HepG2 (cell line): ENCODE data around the gene SOAT1. TPM values are rescaled to one million over a fixed set of nuclear protein-coding genes. Genes with fewer than 3 reads are reported as not detected.
A peak's percentile ranks its signal among the peaks of the same experiment; 100 is the strongest.

ENCODE experiments used
- ATAC-seq: fragments of 200-7000 bp; cut with Tn5 transposase; 3 replicates; pipeline ENCODE4 v1.9.1; 2020; ENCODE audit warnings: mild to moderate bottlenecking, moderate library complexity
- BruUV-seq: library from RNA; stranded (reverse); fragments of 400-500 nt; replicated peaks from 2 replicates; lab custom pipeline; 2021; lab: Mats Ljungman, UMichigan
- CTCF ChIA-PET: fragments of 300-600 bp; formaldehyde crosslinking; extraction: SDS; loops from one replicate; lab custom pipeline; 2021; ENCODE audit warnings: low total read pairs, inconsistent platforms, low intra/inter-chr PET ratio; lab: Yijun Ruan, JAX
- POLR2A ChIA-PET: fragments of 350-600 bp; sonication (Branson Sonifier 250); formaldehyde crosslinking; loops from one replicate; lab custom pipeline; 2020; ENCODE audit warnings: antibody characterized with exemption, inconsistent platforms; lab: Yijun Ruan, JAX
- DNase-seq: peaks from one replicate; pipeline ENCODE4 v3.0.0-alpha.2; 2015; ENCODE audit warnings: low spot score
- FAIRE-seq: peaks from 3 replicates; lab custom pipeline; 2011; peaks lifted over from hg19 to GRCh38; lab: Jason Lieb, UNC
- H2AFZ ChIP-seq: one replicate; pipeline ENCODE4 v1.6.1; 2011; ENCODE audit warnings: low read length, inconsistent platforms
- H3K27ac ChIP-seq: fragments of 300-600 bp; 3 replicates; pipeline ENCODE4 v1.8.0; 2011; ENCODE audit warnings: mixed run types, mild to moderate bottlenecking, mixed read lengths, low read length, inconsistent platforms; ENCODE audit not compliant: insufficient read depth; ENCODE audit errors: extremely low read length
- H3K27me3 ChIP-seq, 2 experiments: fragments of 200-600 bp in 1 of 2; 2 replicates in 1 of 2; 3 replicates in 1 of 2; pipeline versions ENCODE4 v1.6.0 to v1.8.0; 2011; ENCODE audit warnings: low read length in 2 of 2, mild to moderate bottlenecking in 2 of 2, moderate library complexity in 2 of 2, inconsistent platforms in 1 of 2; ENCODE audit not compliant: insufficient read depth in 2 of 2, control insufficient read depth in 1 of 2
- H3K36me3 ChIP-seq, 2 experiments: fragments of 200-600 bp in 1 of 2; replicated peaks in 1 of 2; 2 replicates in 1 of 2; 3 replicates in 1 of 2; pipeline versions ENCODE4 v1.5.1 to v1.8.0; 2011; ENCODE audit warnings: low read length in 2 of 2, inconsistent platforms in 1 of 2; ENCODE audit not compliant: insufficient read depth in 2 of 2, control insufficient read depth in 1 of 2
- H3K4me1 ChIP-seq: 2 replicates; pipeline ENCODE4 v1.5.1; 2012; ENCODE audit warnings: low read length, inconsistent platforms; ENCODE audit not compliant: insufficient read depth
- H3K4me2 ChIP-seq: 2 replicates; pipeline ENCODE4 v1.6.0; 2011; ENCODE audit warnings: low read depth, low read length, inconsistent platforms
- H3K4me3 ChIP-seq, 3 experiments: fragments of 200-600 bp in 1 of 3; sonication (generic), shearing (Covaris generic) in 1 of 3; replicated peaks in 1 of 3; 2 replicates each; pipeline ENCODE4 v1.5.1; 2011 to 2016; ENCODE audit warnings: low read length in 3 of 3, inconsistent platforms in 2 of 3, low read depth in 2 of 3, mild to moderate bottlenecking in 2 of 3, control low read depth in 1 of 3, mixed read lengths in 1 of 3; ENCODE audit not compliant: insufficient read depth in 1 of 3
- H3K79me2 ChIP-seq: one replicate; pipeline ENCODE4 v1.6.1; 2011; ENCODE audit warnings: low read length, inconsistent platforms; ENCODE audit not compliant: insufficient read depth
- H3K9ac ChIP-seq: 2 replicates; pipeline ENCODE4 v1.6.0; 2011; ENCODE audit warnings: mild to moderate bottlenecking, low read depth, low read length, inconsistent platforms; ENCODE audit not compliant: insufficient read depth
- H3K9me3 ChIP-seq: 2 replicates; pipeline ENCODE4 v1.5.1; 2012; ENCODE audit warnings: mild to moderate bottlenecking, low read length
- H4K20me1 ChIP-seq: 2 replicates; pipeline ENCODE4 v1.6.0; 2011; ENCODE audit warnings: inconsistent platforms, mild to moderate bottlenecking, low read length, moderate library complexity; ENCODE audit not compliant: insufficient read depth
- BCL6 ChIP-seq: IDR thresholded peaks from 2 replicates; pipeline ENCODE4 v1.6.1; 2016; ENCODE audit warnings: missing genetic modification reagents, missing compliant biosample characterization
- CEBPG ChIP-seq: IDR thresholded peaks from 2 replicates; pipeline ENCODE4 v1.6.1; 2016
- EEA1 ChIP-seq: sonication (generic); formaldehyde crosslinking; IDR thresholded peaks from 2 replicates; pipeline ENCODE4 v1.5.1; 2020; ENCODE audit warnings: mild to moderate bottlenecking, missing genetic modification reagents, borderline replicate concordance
- IKZF1 ChIP-seq: fragments of 450-650 bp; IDR thresholded peaks from 2 replicates; pipeline ENCODE4 v1.7.1; 2016
- KMT2A ChIP-seq: sonication (generic); formaldehyde crosslinking; IDR thresholded peaks from 2 replicates; pipeline ENCODE4 v1.4.0; 2020; ENCODE audit warnings: missing genetic modification reagents
- MATR3 ChIP-seq: sonication (generic); formaldehyde crosslinking; IDR thresholded peaks from 2 replicates; pipeline ENCODE4 v1.4.0; 2020; ENCODE audit warnings: missing genetic modification reagents
- RAD21 ChIP-seq: fragments of 450-650 bp; formaldehyde crosslinking; IDR thresholded peaks from 2 replicates; pipeline ENCODE4 v1.5.0; 2020; ENCODE audit warnings: mild to moderate bottlenecking
- SMARCE1 ChIP-seq: fragments of 450-650 bp; IDR thresholded peaks from 2 replicates; pipeline ENCODE4 v1.6.1; 2017; ENCODE audit warnings: borderline replicate concordance
- SMC3 ChIP-seq: IDR thresholded peaks from 2 replicates; pipeline ENCODE4 v1.6.1; 2011; ENCODE audit warnings: low read length, improper control_type of control experiment
- SP1 ChIP-seq, 2 experiments: fragments of 450-650 bp in 1 of 2; sonication (generic) in 1 of 2; formaldehyde crosslinking in 1 of 2; IDR thresholded peaks; 2 replicates each; pipeline versions ENCODE4 v1.4.0 to v1.6.1; 2016 to 2020; ENCODE audit warnings: missing genetic modification reagents in 1 of 2
- STAG1 ChIP-seq: sonication (generic); formaldehyde crosslinking; IDR thresholded peaks from 2 replicates; pipeline ENCODE4 v1.4.0; 2020; ENCODE audit warnings: missing genetic modification reagents
- TEAD3 ChIP-seq: optimal IDR thresholded peaks from 2 replicates; pipeline ENCODE3; 2016; ENCODE audit warnings: borderline replicate concordance
- ZBTB42 ChIP-seq: sonication (generic); formaldehyde crosslinking; IDR thresholded peaks from 2 replicates; pipeline ENCODE4 v1.5.0; 2020; ENCODE audit warnings: mild to moderate bottlenecking, missing genetic modification reagents
- ZNF121 ChIP-seq: sonication (generic); formaldehyde crosslinking; IDR thresholded peaks from 2 replicates; pipeline ENCODE4 v1.5.0; 2020; ENCODE audit warnings: mild to moderate bottlenecking, missing genetic modification reagents
- ZNF30 ChIP-seq: sonication (generic); formaldehyde crosslinking; IDR thresholded peaks from 2 replicates; pipeline ENCODE4 v1.5.0; 2020; ENCODE audit warnings: mild to moderate bottlenecking, missing genetic modification reagents
- ZNF343 ChIP-seq: sonication (generic); formaldehyde crosslinking; IDR thresholded peaks from 2 replicates; pipeline ENCODE4 v1.4.0; 2020; ENCODE audit warnings: mild to moderate bottlenecking, missing genetic modification reagents
- WGBS: methylation state at CpG from one replicate; pipeline ENCODE4 v1.1.6; 2017; ENCODE audit warnings: low lambda C conversion rate; 5-methylcytosine and 5-hydroxymethylcytosine counted together
- in situ Hi-C: cut with HindIII; loops from 2 replicates; pipeline ENCODE4 v1.10.0; 2017; ENCODE audit warnings: low pct_unique_long_range_greater_than_20kb; ENCODE audit not compliant: extremely low pct_ligation_motif_present
- intact Hi-C: fragments of 100-400 bp; cut with micrococcal nuclease; formaldehyde crosslinking; loops from one replicate; pipeline ENCODE4 v1.10.0; 2022; ENCODE audit not compliant: unreplicated experiment
- polyA plus RNA-seq, 8 experiments: library from polyadenylated mRNA; depleted of rRNA in 3 of 8; stranded (reverse) in 7 of 8; unstranded in 1 of 8; fragments of >200 nt; fragmentation: Illumina TruSeq in 4 of 8; extraction: Trizol in 4 of 8; gene quantifications; 2 replicates each; pipeline versions ENCODE4 v1.2.1 to v1.2.3, GENCODE V29; 2011 to 2016; ENCODE audit warnings: low read depth in 4 of 8, missing spikeins in 1 of 8, mixed read lengths in 1 of 8; ENCODE audit not compliant: insufficient read depth in 1 of 8
- total RNA-seq, 5 experiments: library from RNA; depleted of rRNA; stranded (reverse); fragments of >200 nt; fragmentation: Illumina TruSeq; extraction: Trizol; gene quantifications; 2 replicates each; pipeline ENCODE4 v1.2.3, GENCODE V29; 2016; ENCODE audit warnings: low read depth in 1 of 5
- TF ChIP-seq, protein P1 (sequence below): IDR thresholded peaks from 2 replicates; pipeline ENCODE4 v1.6.1; 2016; ENCODE audit warnings: low read depth, borderline replicate concordance
- TF ChIP-seq, protein P2 (sequence below): sonication (generic); formaldehyde crosslinking; IDR thresholded peaks from 2 replicates; pipeline ENCODE4 v1.5.0; 2020; ENCODE audit warnings: mild to moderate bottlenecking, missing genetic modification reagents, moderate library complexity

Gene SOAT1
- total and polyA plus RNA-seq, 2 of the 13 experiments (the other 11 are each of a cell fraction or from before 2014, with no cell fraction given), result 22.3 to 52.0 TPM

DNA sequence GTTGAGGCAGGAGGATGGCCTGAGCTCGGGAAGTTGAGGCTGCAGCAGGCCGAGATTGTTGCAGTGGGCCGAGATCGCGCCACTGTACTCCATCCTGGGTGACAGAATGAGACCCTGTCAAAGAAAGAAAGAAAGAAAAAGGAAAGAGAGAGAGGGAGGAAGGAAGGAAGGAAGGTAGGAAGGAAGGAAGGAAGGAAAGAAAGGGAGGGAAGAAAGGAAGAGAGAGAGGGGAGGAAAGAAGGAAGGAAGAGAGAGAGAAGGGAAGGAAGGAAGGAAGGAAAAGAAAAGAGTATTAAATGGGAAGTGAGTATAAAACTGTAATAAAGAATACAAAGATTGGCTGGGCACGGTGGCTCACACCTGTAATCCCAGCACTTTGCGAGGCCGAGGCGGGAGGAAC is 45.7 kb upstream of the SOAT1 start:
- DNase-seq, result no peak
- H3K36me3 ChIP-seq, result no peaks in the 10 kb centered on the region
- no peak for TF ChIP-seq SMARCE1
- no peak for TF ChIP-seq ZNF343 (CRISPR knock-in tag)
- TF ChIP-seq, protein P1, sequence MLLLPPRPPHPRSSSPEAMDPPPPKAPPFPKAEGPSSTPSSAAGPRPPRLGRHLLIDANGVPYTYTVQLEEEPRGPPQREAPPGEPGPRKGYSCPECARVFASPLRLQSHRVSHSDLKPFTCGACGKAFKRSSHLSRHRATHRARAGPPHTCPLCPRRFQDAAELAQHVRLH, result no peak
- no peak for TF ChIP-seq KMT2A (CRISPR knock-in tag)
- no peak for TF ChIP-seq CEBPG (CRISPR knock-in tag)
- TF ChIP-seq MATR3 (CRISPR knock-in tag), result no peak
- no peak for TF ChIP-seq SP1 (IDR thresholded peaks at IDR 0.05)
- TF ChIP-seq SP1 (CRISPR knock-in tag; IDR thresholded peaks at IDR 0.05), result no peak
- TF ChIP-seq ZNF30 (CRISPR knock-in tag), result no peak
- TF ChIP-seq ZNF121, result no peak
- TF ChIP-seq EEA1 (CRISPR knock-in tag), result no peak
- TF ChIP-seq, all 625 proteins: peak for 0
- Histone ChIP-seq H3K27me3 (no peaks in the 10 kb centered on the region), H4K20me1 (no peaks in the 10 kb centered on the region), H3K79me2 (no peaks in the 10 kb centered on the region), H3K4me1 (peaks cover 10% of the 10 kb centered on the region; the same call in 1 of the 2 replicates), H3K9me3 (no peaks in the 10 kb centered on the region), H3K4me3 (no peak overlapping the region), H2AFZ (no peak overlapping the region), H3K4me2 (no peak overlapping the region), H3K9ac (no peak overlapping the region), H3K27ac (no peak overlapping the region)
- no peak for ATAC-seq
- POLR2A ChIA-PET, result no interaction called here
- intact Hi-C loops, result no loop called here
- no TSS peak for BruUV-seq
- CTCF ChIA-PET, result no interaction called here
- no peak for FAIRE-seq
- 50% methylated on average over 9 of the region's 9 CpGs for WGBS
- in situ Hi-C loops, result no loop called here

DNA sequence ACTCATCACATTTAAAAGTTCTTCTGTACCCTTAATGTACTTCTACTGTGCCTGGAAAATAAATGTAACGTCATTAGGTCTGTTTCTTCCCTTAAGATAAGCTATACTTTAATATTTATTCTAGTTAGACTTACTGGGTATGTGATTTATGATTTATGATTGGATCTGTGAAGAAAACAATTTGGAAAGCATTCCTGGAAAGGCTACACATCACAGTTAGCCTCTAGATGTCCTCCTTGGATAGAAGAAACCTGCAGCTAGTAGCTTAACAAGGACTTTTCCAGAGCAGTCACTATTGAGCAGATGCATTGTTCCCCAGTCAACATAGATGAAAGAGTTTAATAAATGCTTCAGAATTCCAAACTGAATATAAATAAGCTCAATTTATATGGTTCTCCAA is 41.9 kb upstream of the SOAT1 start:
- Histone ChIP-seq H3K27me3 (no peaks in the 10 kb centered on the region), H3K27ac (no peak overlapping the region), H4K20me1 (no peaks in the 10 kb centered on the region), H3K4me3 (no peak overlapping the region), H3K9me3 (no peaks in the 10 kb centered on the region), H3K4me2 (no peak overlapping the region), H3K36me3 (no peaks in the 10 kb centered on the region), H3K79me2 (no peaks in the 10 kb centered on the region), H3K4me1 (no peaks in the 10 kb centered on the region), H3K9ac (no peak overlapping the region), H2AFZ (no peak overlapping the region)
- DNase-seq, result peak; percentile 44
- whole genome bisulfite sequencing, result 0% methylated on average over 1 of the region's 1 CpG
- in situ Hi-C loops, result loop anchor here (5.0 to 25.0 kb wide), 2 partner anchors 116 to 336 kb away; partner anchors contain the start of genes AXDND1, NPHS2 and TDRD5
- intact Hi-C loops, result loop anchor here (1.0 to 2.0 kb wide), 3 partner anchors 41 to 195 kb away; no protein-coding TSS in a partner anchor
- no TSS peak for BruUV-seq
- peak; percentile 92 for ATAC-seq
- CTCF ChIA-PET, result interaction anchor here (0.6 to 1.4 kb wide), 5 partner anchors 40 to 196 kb away, joined by 3 to 17 read pairs (median 3); no protein-coding TSS in a partner anchor
- peak; percentile 30 for FAIRE-seq
- POLR2A ChIA-PET, result no interaction called here
- TF ChIP-seq, protein P2, sequence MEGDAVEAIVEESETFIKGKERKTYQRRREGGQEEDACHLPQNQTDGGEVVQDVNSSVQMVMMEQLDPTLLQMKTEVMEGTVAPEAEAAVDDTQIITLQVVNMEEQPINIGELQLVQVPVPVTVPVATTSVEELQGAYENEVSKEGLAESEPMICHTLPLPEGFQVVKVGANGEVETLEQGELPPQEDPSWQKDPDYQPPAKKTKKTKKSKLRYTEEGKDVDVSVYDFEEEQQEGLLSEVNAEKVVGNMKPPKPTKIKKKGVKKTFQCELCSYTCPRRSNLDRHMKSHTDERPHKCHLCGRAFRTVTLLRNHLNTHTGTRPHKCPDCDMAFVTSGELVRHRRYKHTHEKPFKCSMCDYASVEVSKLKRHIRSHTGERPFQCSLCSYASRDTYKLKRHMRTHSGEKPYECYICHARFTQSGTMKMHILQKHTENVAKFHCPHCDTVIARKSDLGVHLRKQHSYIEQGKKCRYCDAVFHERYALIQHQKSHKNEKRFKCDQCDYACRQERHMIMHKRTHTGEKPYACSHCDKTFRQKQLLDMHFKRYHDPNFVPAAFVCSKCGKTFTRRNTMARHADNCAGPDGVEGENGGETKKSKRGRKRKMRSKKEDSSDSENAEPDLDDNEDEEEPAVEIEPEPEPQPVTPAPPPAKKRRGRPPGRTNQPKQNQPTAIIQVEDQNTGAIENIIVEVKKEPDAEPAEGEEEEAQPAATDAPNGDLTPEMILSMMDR (CRISPR knock-in tag), result peak; percentile 72
- peak; percentile 85 for TF ChIP-seq STAG1 (CRISPR knock-in tag)
- TF ChIP-seq ZBTB42 (CRISPR knock-in tag), result no peak
- peak; percentile 82 for TF ChIP-seq BCL6 (CRISPR knock-in tag)
- no peak for TF ChIP-seq IKZF1
- peak; percentile 78 for TF ChIP-seq SMC3
- TF ChIP-seq TEAD3 (CRISPR knock-in tag), result peak; percentile 14
- TF ChIP-seq RAD21 (CRISPR knock-in tag), result peak; percentile 65
